Measurements from ENCODE around the gene ZNF407. TPM values are rescaled to one million over a fixed set of nuclear protein-coding genes. Genes with fewer than 3 reads are reported as not detected.

Gene ZNF407
- total RNA-seq, 2 experiments from 2014 or later: 23.2 to 24.7 TPM

DNA sequence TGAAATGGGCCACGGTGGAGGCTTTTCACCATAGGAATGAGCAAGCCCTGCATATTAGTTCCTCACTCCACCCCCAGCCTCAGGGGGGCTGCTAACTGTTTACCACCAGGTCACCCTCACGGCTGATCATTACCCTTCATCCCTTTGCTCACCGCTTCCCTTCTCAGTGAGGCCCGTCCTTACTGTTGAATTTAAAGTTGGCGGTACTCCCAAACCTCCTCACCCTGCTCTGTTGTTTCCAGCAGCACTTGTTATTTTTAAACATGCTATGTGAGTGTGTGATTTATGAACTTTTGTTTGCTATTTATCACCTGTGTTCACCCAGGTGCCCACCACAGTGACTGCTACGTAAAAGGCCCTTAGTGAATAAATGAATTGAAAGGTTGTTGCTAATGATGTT is 243.6 kb downstream of the ZNF407 start:
- Mint-ChIP-seq H3K36me3 (ENCODE audit: low read depth) (peaks cover 25% of the 10 kb centered on the region), H3K27me3 (no peaks in the 10 kb centered on the region), H3K9me3 (no peaks in the 10 kb centered on the region), H3K27ac (no peak overlapping the region), H3K4me1 (ENCODE audit: low read depth) (peaks cover 47% of the 10 kb centered on the region), H3K4me3 (no peak overlapping the region)
- intact Hi-C loops (cut with DNase I, micrococcal nuclease): no loop called here
- ATAC-seq (ENCODE audit: poor library complexity): no peak
- DNase-seq: no peak
- no peaks in the 10 kb centered on the region for H3K9me3 ChIP-seq (ENCODE audit: control insufficient read depth in 1 of 2, insufficient read depth in 1 of 2, low read length in 2 of 2)
- H3K36me3 ChIP-seq (ENCODE audit: insufficient read depth, low read length): peaks cover 3% of the 10 kb centered on the region
- H3K27me3 ChIP-seq (ENCODE audit: control insufficient read depth in 1 of 2, insufficient read depth in 2 of 2, low read length in 2 of 2): no peaks in the 10 kb centered on the region
- peaks cover 8% of the 10 kb centered on the region for H3K4me1 ChIP-seq (ENCODE audit: insufficient read depth, low read length)
- ChIA-PET CTCF (no interaction called here), POLR2A (no interaction called here)
- H3K27ac ChIP-seq (ENCODE audit: low read depth in 1 of 2, low read length in 2 of 2): no peak overlapping the region
- no peak overlapping the region for H3K4me3 ChIP-seq (ENCODE audit: low read length)
- TF ChIP-seq, protein P1, sequence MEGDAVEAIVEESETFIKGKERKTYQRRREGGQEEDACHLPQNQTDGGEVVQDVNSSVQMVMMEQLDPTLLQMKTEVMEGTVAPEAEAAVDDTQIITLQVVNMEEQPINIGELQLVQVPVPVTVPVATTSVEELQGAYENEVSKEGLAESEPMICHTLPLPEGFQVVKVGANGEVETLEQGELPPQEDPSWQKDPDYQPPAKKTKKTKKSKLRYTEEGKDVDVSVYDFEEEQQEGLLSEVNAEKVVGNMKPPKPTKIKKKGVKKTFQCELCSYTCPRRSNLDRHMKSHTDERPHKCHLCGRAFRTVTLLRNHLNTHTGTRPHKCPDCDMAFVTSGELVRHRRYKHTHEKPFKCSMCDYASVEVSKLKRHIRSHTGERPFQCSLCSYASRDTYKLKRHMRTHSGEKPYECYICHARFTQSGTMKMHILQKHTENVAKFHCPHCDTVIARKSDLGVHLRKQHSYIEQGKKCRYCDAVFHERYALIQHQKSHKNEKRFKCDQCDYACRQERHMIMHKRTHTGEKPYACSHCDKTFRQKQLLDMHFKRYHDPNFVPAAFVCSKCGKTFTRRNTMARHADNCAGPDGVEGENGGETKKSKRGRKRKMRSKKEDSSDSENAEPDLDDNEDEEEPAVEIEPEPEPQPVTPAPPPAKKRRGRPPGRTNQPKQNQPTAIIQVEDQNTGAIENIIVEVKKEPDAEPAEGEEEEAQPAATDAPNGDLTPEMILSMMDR (IDR thresholded peaks at IDR 0.05): no peak

DNA sequence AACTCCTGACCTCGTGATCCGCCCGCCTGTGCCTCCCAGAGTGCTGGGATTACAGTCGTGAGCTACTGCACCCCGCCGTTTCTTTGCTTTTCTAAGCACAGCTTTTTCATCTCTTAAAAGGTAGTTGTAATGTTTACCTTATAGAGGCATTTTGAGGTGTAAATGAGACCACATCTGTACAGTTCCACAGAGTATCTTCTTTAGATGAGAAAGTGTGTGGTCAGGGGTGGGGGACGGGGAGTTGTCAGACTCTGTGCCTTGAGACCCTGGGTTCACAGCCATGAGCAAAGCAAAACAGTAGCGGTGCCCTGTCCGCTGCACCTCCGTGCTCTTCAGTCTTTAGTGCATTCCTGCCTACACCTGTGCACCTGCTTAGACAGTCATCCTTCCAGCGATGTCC is 251.6 kb downstream of the ZNF407 start:
- Histone ChIP-seq H3K4me3 (ENCODE audit: low read length) (no peak overlapping the region), H3K27me3 (ENCODE audit: control insufficient read depth in 1 of 2, insufficient read depth in 2 of 2, low read length in 2 of 2) (no peaks in the 10 kb centered on the region), H3K36me3 (ENCODE audit: insufficient read depth, low read length) (no peaks in the 10 kb centered on the region), H3K4me1 (ENCODE audit: insufficient read depth, low read length) (no peaks in the 10 kb centered on the region), H3K27ac (ENCODE audit: low read depth in 1 of 2, low read length in 2 of 2) (no peak overlapping the region), H3K9me3 (ENCODE audit: control insufficient read depth in 1 of 2, insufficient read depth in 1 of 2, low read length in 2 of 2) (no peaks in the 10 kb centered on the region)
- TF ChIP-seq, protein P1 (IDR thresholded peaks at IDR 0.05): no peak
- no peak overlapping the region for H3K27ac Mint-ChIP-seq
- ATAC-seq (ENCODE audit: poor library complexity): peak; percentile 17
- ChIA-PET POLR2A (no interaction called here), CTCF (no interaction called here)
- H3K36me3 Mint-ChIP-seq (ENCODE audit: low read depth): no peaks in the 10 kb centered on the region
- no peaks in the 10 kb centered on the region for H3K9me3 Mint-ChIP-seq
- peaks cover 6% of the 10 kb centered on the region for H3K4me1 Mint-ChIP-seq (ENCODE audit: low read depth)
- DNase-seq: no peak
- no peaks in the 10 kb centered on the region for H3K27me3 Mint-ChIP-seq
- no peak overlapping the region for H3K4me3 Mint-ChIP-seq
- intact Hi-C loops (cut with DNase I, micrococcal nuclease): no loop called here

DNA sequence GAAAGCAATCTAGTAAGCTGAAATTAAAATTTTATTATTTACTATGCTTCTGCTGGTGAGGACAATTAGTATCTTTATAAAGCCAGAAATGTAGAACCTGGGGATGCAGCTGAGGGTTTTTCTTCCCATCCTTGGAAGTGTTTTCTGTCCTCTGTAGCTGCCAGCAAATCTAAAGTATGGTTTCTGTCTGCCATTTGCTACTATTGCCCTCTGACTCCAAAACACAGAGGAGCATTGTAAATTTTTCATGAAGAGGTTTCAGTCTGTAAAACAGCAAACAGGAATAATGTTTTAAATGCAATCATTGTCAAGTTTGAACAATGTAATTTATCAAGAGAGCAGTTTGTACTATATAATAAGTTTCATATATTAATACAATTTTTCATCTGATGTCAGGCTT is 258.8 kb downstream of the ZNF407 start:
- ChIA-PET CTCF (no interaction called here), POLR2A (no interaction called here)

More for the DNA sequence above, 258.8 kb downstream of the ZNF407 start:
- intact Hi-C loops (cut with DNase I, micrococcal nuclease): no loop called here
- no peaks in the 10 kb centered on the region for H3K9me3 Mint-ChIP-seq
- no peak overlapping the region for H3K4me3 ChIP-seq (ENCODE audit: low read length)
- no peaks in the 10 kb centered on the region for H3K4me1 Mint-ChIP-seq (ENCODE audit: low read depth)
- H3K27me3 ChIP-seq (ENCODE audit: control insufficient read depth in 1 of 2, insufficient read depth in 2 of 2, low read length in 2 of 2): no peaks in the 10 kb centered on the region
- TF ChIP-seq, protein P1 (IDR thresholded peaks at IDR 0.05): no peak
- no peak for DNase-seq
- H3K9me3 ChIP-seq (ENCODE audit: control insufficient read depth in 1 of 2, insufficient read depth in 1 of 2, low read length in 2 of 2): no peaks in the 10 kb centered on the region
- no peak overlapping the region for H3K4me3 Mint-ChIP-seq
- H3K4me1 ChIP-seq (ENCODE audit: insufficient read depth, low read length): no peaks in the 10 kb centered on the region
- H3K27ac ChIP-seq (ENCODE audit: low read depth in 1 of 2, low read length in 2 of 2): no peak overlapping the region
- no peaks in the 10 kb centered on the region for H3K27me3 Mint-ChIP-seq
- no peak for ATAC-seq (ENCODE audit: poor library complexity)
- no peaks in the 10 kb centered on the region for H3K36me3 ChIP-seq (ENCODE audit: insufficient read depth, low read length)
- H3K27ac Mint-ChIP-seq: no peak overlapping the region
- no peaks in the 10 kb centered on the region for H3K36me3 Mint-ChIP-seq (ENCODE audit: low read depth)
